ENCODE results near the gene IGF1R. TPM values are rescaled to one million over a fixed set of nuclear protein-coding genes. Genes with fewer than 3 reads are reported as not detected.

Gene IGF1R
- total and polyA plus RNA-seq, 2 experiments from 2014 or later, result 9.5 to 92.4 TPM

GRCh38 chr15:98684436-98684835 lies 36.1 kb downstream of the IGF1R start:
- H3K27me3 ChIP-seq, result no peaks in the 10 kb centered on the region
- no peaks in the 10 kb centered on the region for H3K36me3 ChIP-seq
- H3K9me3 ChIP-seq (ENCODE audit: low read depth), result no peaks in the 10 kb centered on the region
- TF ChIP-seq CTCF (IDR thresholded peaks at IDR 0.05; ENCODE audit: low read depth, low read length), result no peak
- no peak overlapping the region for H3K27ac ChIP-seq
- peak in 1 of 2 donors; percentile 71 for DNase-seq (ENCODE audit: low read depth in 1 of 2, low spot score in 1 of 2)
- no peak overlapping the region for H3K4me3 ChIP-seq
- peaks cover 22% of the 10 kb centered on the region for H3K4me1 ChIP-seq (ENCODE audit: low read depth)

- Histone ChIP-seq H3K36me3 (no peaks in the 10 kb centered on the region), H3K27ac (no peak overlapping the region), H3K4me1 (ENCODE audit: low read depth) (peaks cover 29% of the 10 kb centered on the region), H3K4me3 (no peak overlapping the region), H3K27me3 (no peaks in the 10 kb centered on the region), H3K9me3 (ENCODE audit: low read depth) (no peaks in the 10 kb centered on the region)
- TF ChIP-seq CTCF (IDR thresholded peaks at IDR 0.05; ENCODE audit: low read depth, low read length), result no peak
- no peak for DNase-seq (ENCODE audit: low read depth in 1 of 2, low spot score in 1 of 2)
Measured at GRCh38 chr15:98684995-98685525, 36.7 kb downstream of the IGF1R start.

GRCh38 chr15:98686983-98687382 lies 38.6 kb downstream of the IGF1R start:
- no peak overlapping the region for H3K4me3 ChIP-seq
- no peak for DNase-seq (ENCODE audit: low read depth in 1 of 2, low spot score in 1 of 2)
- TF ChIP-seq CTCF (IDR thresholded peaks at IDR 0.05; ENCODE audit: low read depth, low read length), result no peak
- H3K27me3 ChIP-seq, result no peaks in the 10 kb centered on the region
- H3K9me3 ChIP-seq (ENCODE audit: low read depth), result no peaks in the 10 kb centered on the region
- peaks cover 30% of the 10 kb centered on the region for H3K4me1 ChIP-seq (ENCODE audit: low read depth)
- H3K36me3 ChIP-seq, result no peaks in the 10 kb centered on the region
- H3K27ac ChIP-seq, result no peak overlapping the region

GRCh38 chr15:98689431-98689861 lies 41.1 kb downstream of the IGF1R start:
- Histone ChIP-seq H3K36me3 (no peaks in the 10 kb centered on the region), H3K4me3 (no peak overlapping the region), H3K9me3 (ENCODE audit: low read depth) (no peaks in the 10 kb centered on the region), H3K27me3 (no peaks in the 10 kb centered on the region), H3K27ac (no peak overlapping the region), H3K4me1 (ENCODE audit: low read depth) (peaks cover 29% of the 10 kb centered on the region)
- DNase-seq (ENCODE audit: low read depth in 1 of 2, low spot score in 1 of 2), result peak in 1 of 2 donors; percentile 49
- TF ChIP-seq CTCF (IDR thresholded peaks at IDR 0.05; ENCODE audit: low read depth, low read length), result no peak

GRCh38 chr15:98690272-98690950 lies 42.1 kb downstream of the IGF1R start:
- Histone ChIP-seq H3K9me3 (ENCODE audit: low read depth) (no peaks in the 10 kb centered on the region), H3K4me3 (no peak overlapping the region), H3K27ac (no peak overlapping the region), H3K36me3 (no peaks in the 10 kb centered on the region), H3K27me3 (no peaks in the 10 kb centered on the region), H3K4me1 (ENCODE audit: low read depth) (peaks cover 39% of the 10 kb centered on the region)
- DNase-seq (ENCODE audit: low read depth in 1 of 2, low spot score in 1 of 2), result no peak
- TF ChIP-seq CTCF (IDR thresholded peaks at IDR 0.05; ENCODE audit: low read depth, low read length), result no peak
